Activated CD8-positive, alpha-beta T cell treated with anti-CD3 and anti-CD28 coated beads for 36 hours (primary cell): ENCODE results near the gene MOCS3. TPM values are rescaled to one million over a fixed set of nuclear protein-coding genes. Genes with fewer than 3 reads are reported as not detected.

Experiments used
- ATAC-seq: fragments of 200-7000 bp; cut with Tn5 transposase; one replicate; pipeline ENCODE4 v1.10.0; 2021; ENCODE audit warnings: mild to moderate bottlenecking, moderate library complexity
- CTCF ChIA-PET: fragments of 350-600 bp; sonication (Branson Sonifier 250); formaldehyde crosslinking; loops from one replicate; lab custom pipeline; 2021; ENCODE audit warnings: antibody characterized with exemption; lab: Charles Lee
- POLR2A ChIA-PET: fragments of 350-600 bp; sonication (Branson Sonifier 250); formaldehyde crosslinking; loops from one replicate; lab custom pipeline; 2021; ENCODE audit warnings: antibody characterized with exemption; lab: Charles Lee
- DNase-seq: peaks from one replicate; pipeline ENCODE4 v3.0.0-alpha.2; 2020
- H3K27ac Mint-ChIP-seq: one replicate; pipeline ENCODE4 v1.8.0; 2021; ENCODE audit warnings: mild to moderate bottlenecking, mixed read lengths
- H3K27me3 Mint-ChIP-seq: one replicate; pipeline ENCODE4 v1.8.0; 2021; ENCODE audit warnings: mixed read lengths
- H3K36me3 Mint-ChIP-seq: one replicate; pipeline ENCODE4 v1.8.0; 2021; ENCODE audit warnings: low read depth, mixed read lengths
- H3K4me1 Mint-ChIP-seq: one replicate; pipeline ENCODE4 v1.8.0; 2021; ENCODE audit warnings: low read depth, mixed read lengths
- H3K4me3 Mint-ChIP-seq: one replicate; pipeline ENCODE4 v1.8.0; 2021; ENCODE audit warnings: mild to moderate bottlenecking, moderate library complexity, mixed read lengths
- H3K9me3 Mint-ChIP-seq: one replicate; pipeline ENCODE4 v1.8.0; 2021; ENCODE audit warnings: mixed read lengths
- CTCF ChIP-seq: fragments of 200-600 bp; IDR thresholded peaks from one replicate; pipeline ENCODE4 v1.8.0; 2022; ENCODE audit warnings: antibody characterized with exemption, mild to moderate bottlenecking
- intact Hi-C: fragments of 100-400 bp; cut with micrococcal nuclease; formaldehyde crosslinking; loops from one replicate; pipeline ENCODE4 v1.10.0; 2022
- total RNA-seq, 2 experiments: library from RNA; stranded (reverse); gene quantifications; one replicate each; pipeline ENCODE4 v1.2.3, GENCODE V29; 2021

MOCS3 gene
- total RNA-seq, 2 experiments from 2014 or later, result 4.6 TPM

- H3K9me3 Mint-ChIP-seq, result no peaks in the 10 kb centered on the region
- TF ChIP-seq CTCF, result no peak
- ChIA-PET POLR2A (interaction anchor here (0.6 to 6.2 kb wide), 22 partner anchors 8 to 960 kb away, joined by 3 to 85 read pairs (median 4); partner anchors contain the start of genes BCAS4, DPM1 and MOCS3), CTCF (interaction anchor here (1.2 to 17.7 kb wide), 25 partner anchors 8 to 205 kb away, joined by 3 to 253 read pairs (median 6); partner anchors contain the start of genes BCAS4, DPM1 and MOCS3)
- DNase-seq (peak; percentile 32), ATAC-seq (peak; percentile 1)
- peak overlapping the region; percentile 82 for H3K4me3 Mint-ChIP-seq
- H3K27me3 Mint-ChIP-seq, result no peaks in the 10 kb centered on the region
- peak overlapping the region; percentile 92 for H3K27ac Mint-ChIP-seq
- intact Hi-C loops, result no loop called here
- H3K36me3 Mint-ChIP-seq, result peaks cover 62% of the 10 kb centered on the region
- H3K4me1 Mint-ChIP-seq, result peaks cover 41% of the 10 kb centered on the region
These were observed 28.3 kb upstream of the MOCS3 start for GRCh38 chr20:50930139-50930975.

GRCh38 chr20:50930976-50931305 is 27.7 kb upstream of the MOCS3 start:
- no peaks in the 10 kb centered on the region for H3K9me3 Mint-ChIP-seq
- no peaks in the 10 kb centered on the region for H3K27me3 Mint-ChIP-seq
- CTCF ChIA-PET, result interaction anchor here (1.2 to 17.7 kb wide), 8 partner anchors 9 to 137 kb away, joined by 4 to 253 read pairs (median 10); partner anchors contain the start of genes BCAS4, DPM1 and MOCS3
- H3K27ac Mint-ChIP-seq, result peak overlapping the region; percentile 95
- ATAC-seq (peak; percentile 40), DNase-seq (no peak)
- peaks cover 35% of the 10 kb centered on the region for H3K4me1 Mint-ChIP-seq
- POLR2A ChIA-PET, result interaction anchor here (0.6 to 6.2 kb wide), 17 partner anchors 9 to 960 kb away, joined by 3 to 85 read pairs (median 5); partner anchors contain the start of genes BCAS4, DPM1 and MOCS3
- no peak for TF ChIP-seq CTCF
- H3K4me3 Mint-ChIP-seq, result peak overlapping the region; percentile 78
- intact Hi-C loops, result no loop called here
- H3K36me3 Mint-ChIP-seq, result peaks cover 57% of the 10 kb centered on the region

- H3K4me3 Mint-ChIP-seq, result peak within 1 kb of the TSS; percentile 82
- H3K27ac Mint-ChIP-seq, result peak within 1 kb of the TSS; percentile 95
- TF ChIP-seq CTCF, result peak; percentile 64
- DNase-seq, result peak; percentile 91
- peak; percentile 64 for ATAC-seq
- ChIA-PET POLR2A (interaction anchor here (0.6 to 6.2 kb wide), 18 partner anchors 8 to 961 kb away, joined by 3 to 85 read pairs (median 5); partner anchors contain the start of genes BCAS4, DPM1 and MOCS3), CTCF (interaction anchor here (1.2 to 17.7 kb wide), 8 partner anchors 9 to 138 kb away, joined by 4 to 253 read pairs (median 10); partner anchors contain the start of genes BCAS4, DPM1 and MOCS3)
- H3K9me3 Mint-ChIP-seq, result no peaks in the 10 kb centered on the region
- H3K27me3 Mint-ChIP-seq, result no peaks in the 10 kb centered on the region
- peaks cover 57% of the 10 kb centered on the region for H3K36me3 Mint-ChIP-seq
- H3K4me1 Mint-ChIP-seq, result peaks cover 34% of the 10 kb centered on the region
- intact Hi-C loops, result no loop called here
These were observed 27.2 kb upstream of the MOCS3 start, which contains the start of gene ADNP for GRCh38 chr20:50931306-50932015. ADNP (minus strand) TSS chr20:50931437; CDS start chr20:50903996, 27,441 bp downstream.

GRCh38 chr20:50932016-50932485 is 26.6 kb upstream of the MOCS3 start:
- CTCF ChIA-PET, result interaction anchor here (1.4 to 17.7 kb wide), 8 partner anchors 8 to 139 kb away, joined by 4 to 253 read pairs (median 13); partner anchors contain the start of genes BCAS4, DPM1 and MOCS3
- intact Hi-C loops, result no loop called here

More at GRCh38 chr20:50932016-50932485, 26.6 kb upstream of the MOCS3 start:
- no peak for ATAC-seq
- H3K27me3 Mint-ChIP-seq, result no peaks in the 10 kb centered on the region
- no peak for TF ChIP-seq CTCF
- peak overlapping the region; percentile 78 for H3K4me3 Mint-ChIP-seq
- POLR2A ChIA-PET, result interaction anchor here (0.7 to 6.2 kb wide), 13 partner anchors 12 to 208 kb away, joined by 3 to 85 read pairs (median 7); partner anchors contain the start of genes BCAS4, DPM1 and MOCS3
- DNase-seq, result no peak
- H3K4me1 Mint-ChIP-seq, result peaks cover 30% of the 10 kb centered on the region
- no peaks in the 10 kb centered on the region for H3K9me3 Mint-ChIP-seq
- peak overlapping the region; percentile 95 for H3K27ac Mint-ChIP-seq
- H3K36me3 Mint-ChIP-seq, result peaks cover 57% of the 10 kb centered on the region
